Cardiac muscle cell (in vitro differentiated cells and primary cell): ENCODE data around the gene MACIR. TPM values are rescaled to one million over a fixed set of nuclear protein-coding genes. Genes with fewer than 3 reads are reported as not detected.

Experiments used
- DNase-seq, 2 donors: peaks; one replicate each; pipeline versions ENCODE4 v3.0.0 to v3.0.0-alpha.2; 2010 to 2017; ENCODE audit warnings: low read depth in 1 of 2, low spot score in 1 of 2
- H3K27ac ChIP-seq: fragments of 200-600 bp; sonication (generic); 2 replicates; pipeline ENCODE4 v1.5.1; 2016
- H3K27me3 ChIP-seq: fragments of 200-600 bp; sonication (generic); 2 replicates; pipeline ENCODE4 v1.6.0; 2016; ENCODE audit warnings: control low read depth
- H3K36me3 ChIP-seq: fragments of 200-600 bp; sonication (generic); 2 replicates; pipeline ENCODE4 v1.5.1; 2016; ENCODE audit warnings: control low read depth
- H3K4me1 ChIP-seq: fragments of 200-600 bp; sonication (generic); 2 replicates; pipeline ENCODE4 v1.8.1; 2017; ENCODE audit warnings: low read depth, mild to moderate bottlenecking, mixed run types
- H3K4me3 ChIP-seq: fragments of 200-600 bp; sonication (generic); 2 replicates; pipeline ENCODE4 v1.5.1; 2016; ENCODE audit warnings: mild to moderate bottlenecking
- H3K9me3 ChIP-seq: fragments of 200-600 bp; sonication (generic); 2 replicates; pipeline ENCODE4 v1.5.1; 2017; ENCODE audit warnings: low read depth, mild to moderate bottlenecking, control low read depth
- polyA plus RNA-seq: library from polyadenylated mRNA; unstranded; fragments of >200 nt; fragmentation: Nextera tagmentation; extraction: Ambion mirVana; gene quantifications from 2 replicates; pipeline ENCODE4 v1.2.1, GENCODE V29; 2016
- total RNA-seq: library from RNA; depleted of rRNA; stranded (reverse); fragments of >200 nt; gene quantifications from 2 replicates; pipeline ENCODE4 v1.2.3, GENCODE V29; 2016
- TF ChIP-seq, protein P1 (sequence below): IDR thresholded peaks from 2 replicates; pipeline ENCODE4 v1.5.1; 2012; ENCODE audit warnings: low read depth, mild to moderate bottlenecking, low read length

The MACIR gene
- total and polyA plus RNA-seq, 2 experiments from 2014 or later: 9.6 to 11.6 TPM

- Histone ChIP-seq H3K27me3 (no peaks in the 10 kb centered on the region), H3K36me3 (no peaks in the 10 kb centered on the region), H3K4me1 (no peaks in the 10 kb centered on the region), H3K4me3 (no peak overlapping the region), H3K27ac (no peak overlapping the region), H3K9me3 (no peaks in the 10 kb centered on the region)
- no peak for DNase-seq
- TF ChIP-seq, protein P1, sequence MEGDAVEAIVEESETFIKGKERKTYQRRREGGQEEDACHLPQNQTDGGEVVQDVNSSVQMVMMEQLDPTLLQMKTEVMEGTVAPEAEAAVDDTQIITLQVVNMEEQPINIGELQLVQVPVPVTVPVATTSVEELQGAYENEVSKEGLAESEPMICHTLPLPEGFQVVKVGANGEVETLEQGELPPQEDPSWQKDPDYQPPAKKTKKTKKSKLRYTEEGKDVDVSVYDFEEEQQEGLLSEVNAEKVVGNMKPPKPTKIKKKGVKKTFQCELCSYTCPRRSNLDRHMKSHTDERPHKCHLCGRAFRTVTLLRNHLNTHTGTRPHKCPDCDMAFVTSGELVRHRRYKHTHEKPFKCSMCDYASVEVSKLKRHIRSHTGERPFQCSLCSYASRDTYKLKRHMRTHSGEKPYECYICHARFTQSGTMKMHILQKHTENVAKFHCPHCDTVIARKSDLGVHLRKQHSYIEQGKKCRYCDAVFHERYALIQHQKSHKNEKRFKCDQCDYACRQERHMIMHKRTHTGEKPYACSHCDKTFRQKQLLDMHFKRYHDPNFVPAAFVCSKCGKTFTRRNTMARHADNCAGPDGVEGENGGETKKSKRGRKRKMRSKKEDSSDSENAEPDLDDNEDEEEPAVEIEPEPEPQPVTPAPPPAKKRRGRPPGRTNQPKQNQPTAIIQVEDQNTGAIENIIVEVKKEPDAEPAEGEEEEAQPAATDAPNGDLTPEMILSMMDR: no peak
Measured at GRCh38 chr5:103313056-103313455, 54.5 kb downstream of the MACIR start.

DNA sequence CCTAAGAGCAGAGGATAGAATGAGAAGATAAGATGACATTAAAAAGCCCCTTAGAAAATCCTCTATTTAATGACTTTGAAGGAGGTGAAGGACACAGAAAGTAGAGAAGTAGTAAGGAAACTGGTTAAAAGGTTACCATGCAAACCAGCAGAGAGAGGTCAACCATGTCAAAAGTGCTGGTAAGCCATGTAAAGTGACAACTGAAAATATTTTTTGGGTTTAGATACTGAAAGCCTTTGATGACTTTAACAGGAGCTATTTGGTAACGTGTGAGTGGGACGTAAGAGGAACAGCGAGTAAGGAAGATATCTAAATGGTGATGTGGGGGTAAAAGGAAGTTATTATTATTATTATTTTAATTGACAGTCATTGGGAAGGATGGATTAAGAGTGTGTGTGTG, 56.9 kb downstream of the MACIR start:
- no peak overlapping the region for H3K4me3 ChIP-seq
- DNase-seq: no peak
- no peaks in the 10 kb centered on the region for H3K36me3 ChIP-seq
- no peaks in the 10 kb centered on the region for H3K4me1 ChIP-seq
- H3K27me3 ChIP-seq: no peaks in the 10 kb centered on the region
- H3K27ac ChIP-seq: no peak overlapping the region
- no peaks in the 10 kb centered on the region for H3K9me3 ChIP-seq
- TF ChIP-seq, protein P1: no peak

DNA sequence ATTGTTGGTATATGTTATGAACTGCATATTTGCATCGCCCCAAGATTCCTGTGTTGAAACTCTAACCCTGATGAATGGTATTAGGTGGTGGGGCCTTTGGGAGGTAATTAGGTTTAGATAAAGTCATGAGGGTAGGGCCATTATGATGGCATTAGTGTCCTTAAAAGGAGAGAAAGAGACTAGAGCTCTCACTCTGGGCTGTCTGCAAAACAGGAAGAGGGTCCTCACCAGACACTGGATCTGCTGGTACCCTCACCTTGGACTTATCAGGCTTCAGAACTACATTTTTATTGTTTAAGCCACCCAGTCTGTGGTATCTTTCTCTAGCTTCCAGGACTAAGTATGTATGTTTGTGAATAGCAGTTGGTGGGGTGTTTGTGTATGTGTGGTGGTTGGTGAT, 68.9 kb downstream of the MACIR start:
- Histone ChIP-seq H3K36me3 (no peaks in the 10 kb centered on the region), H3K27me3 (no peaks in the 10 kb centered on the region), H3K4me3 (no peak overlapping the region), H3K9me3 (no peaks in the 10 kb centered on the region), H3K4me1 (no peaks in the 10 kb centered on the region), H3K27ac (no peak overlapping the region)
- TF ChIP-seq, protein P1: no peak
- DNase-seq: no peak

DNA sequence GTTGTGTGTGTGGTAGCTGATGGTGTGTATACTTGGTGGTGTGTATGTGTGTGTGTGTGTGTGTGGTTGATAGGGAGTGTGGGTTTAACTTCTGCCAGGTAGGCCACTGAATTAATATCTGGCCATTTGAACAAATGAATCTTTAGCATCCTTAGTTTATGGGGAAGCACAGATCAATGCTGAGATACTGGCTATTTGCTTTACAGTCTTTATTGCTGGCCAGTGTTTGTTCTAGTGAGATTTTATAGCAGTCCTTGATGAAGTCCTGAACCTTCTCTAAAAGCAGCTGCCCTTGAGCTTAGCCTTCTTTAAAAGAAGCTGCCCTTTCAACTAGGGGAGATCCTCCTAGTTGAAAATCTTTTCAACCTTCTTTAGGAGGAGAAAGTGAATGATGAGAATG, 69.3 kb downstream of the MACIR start:
- Histone ChIP-seq H3K4me1 (no peaks in the 10 kb centered on the region), H3K27me3 (no peaks in the 10 kb centered on the region), H3K4me3 (no peak overlapping the region), H3K36me3 (no peaks in the 10 kb centered on the region), H3K9me3 (no peaks in the 10 kb centered on the region), H3K27ac (no peak overlapping the region)
- TF ChIP-seq, protein P1: no peak
- no peak for DNase-seq

Other genes starting within 250 kb of the MACIR start
- gene GIN1, start 138.6 kb upstream of the MACIR start, total RNA-seq: 5.6 and 6.1 TPM in 2 replicates
- gene GIN1, start 138.6 kb upstream of the MACIR start, polyA plus RNA-seq: 8.7 and 14.2 TPM in 2 replicates
- gene PPIP5K2, start 138.5 kb upstream of the MACIR start, total RNA-seq: 15.5 and 28.2 TPM in 2 replicates
- gene PPIP5K2, start 138.5 kb upstream of the MACIR start, polyA plus RNA-seq: 27.6 and 42.1 TPM in 2 replicates